ENCODE results near the gene DOCK9.

- TF ChIP-seq CTCF (IDR thresholded peaks at IDR 0.05) (no peak), POLR2A (IDR thresholded peaks at IDR 0.05) (no peak)
These were observed 7.1 kb upstream of the DOCK9 start for GRCh38 chr13:98984983-98985382.

All from prostate gland (tissue), 2 donors.